ENCODE results near the gene MYB.

The MYB gene

GRCh38 chr6:135211306-135211702 lies 30.2 kb downstream of the MYB start:
- no peak for TF ChIP-seq CTCF (IDR thresholded peaks at IDR 0.05; ENCODE audit: low read depth, low read length, missing control alignments)
- H3K4me3 ChIP-seq (ENCODE audit: low read depth, low read length), result no peak overlapping the region
- in situ Hi-C loops (cut with HindIII; ENCODE audit: low sequenced_read_pairs), result no loop called here
- no peak for DNase-seq (ENCODE audit: low read depth)

- DNase-seq (ENCODE audit: low read depth), result no peak
- no peak overlapping the region for H3K4me3 ChIP-seq (ENCODE audit: low read depth, low read length)
- in situ Hi-C loops (cut with HindIII; ENCODE audit: low sequenced_read_pairs), result no loop called here
- no peak for TF ChIP-seq CTCF (IDR thresholded peaks at IDR 0.05; ENCODE audit: low read depth, low read length, missing control alignments)
These were observed 31.1 kb downstream of the MYB start for GRCh38 chr6:135212020-135212806.

GRCh38 chr6:135212935-135213334 lies 31.8 kb downstream of the MYB start:
- peak; percentile 28 for DNase-seq (ENCODE audit: low read depth)
- no peak overlapping the region for H3K4me3 ChIP-seq (ENCODE audit: low read depth, low read length)
- in situ Hi-C loops (cut with HindIII; ENCODE audit: low sequenced_read_pairs), result no loop called here
- no peak for TF ChIP-seq CTCF (IDR thresholded peaks at IDR 0.05; ENCODE audit: low read depth, low read length, missing control alignments)

GRCh38 chr6:135213616-135214015 lies 32.5 kb downstream of the MYB start:
- DNase-seq (ENCODE audit: low read depth), result no peak

GRCh38 chr6:135215160-135215559 lies 34.1 kb downstream of the MYB start:
- in situ Hi-C loops (cut with HindIII; ENCODE audit: low sequenced_read_pairs), result no loop called here
- no peak overlapping the region for H3K4me3 ChIP-seq (ENCODE audit: low read depth, low read length)
- TF ChIP-seq CTCF (IDR thresholded peaks at IDR 0.05; ENCODE audit: low read depth, low read length, missing control alignments), result no peak
- no peak for DNase-seq (ENCODE audit: low read depth)

More at GRCh38 chr6:135213616-135214015, 32.5 kb downstream of the MYB start:
- TF ChIP-seq CTCF (IDR thresholded peaks at IDR 0.05; ENCODE audit: low read depth, low read length, missing control alignments), result no peak
- in situ Hi-C loops (cut with HindIII; ENCODE audit: low sequenced_read_pairs), result no loop called here
- no peak overlapping the region for H3K4me3 ChIP-seq (ENCODE audit: low read depth, low read length)

- DNase-seq (ENCODE audit: low read depth), result no peak
- no peak overlapping the region for H3K4me3 ChIP-seq (ENCODE audit: low read depth, low read length)
- no peak for TF ChIP-seq CTCF (IDR thresholded peaks at IDR 0.05; ENCODE audit: low read depth, low read length, missing control alignments)
- in situ Hi-C loops (cut with HindIII; ENCODE audit: low sequenced_read_pairs), result no loop called here
These were observed 34.5 kb downstream of the MYB start for GRCh38 chr6:135215563-135215962.
